PC-3 (cell line): ENCODE results near the gene CMBL.

Experiments used
- CTCF ChIP-seq: fragments of 300-600 bp; sonication (generic); conservative IDR thresholded peaks from 2 replicates; pipeline ENCODE4 v1.5.1; 2017; ENCODE audit warnings: antibody characterized with exemption, low read depth, mild to moderate bottlenecking, low read length
- EZH2phosphoT487 ChIP-seq: fragments of 300-600 bp; sonication (generic); IDR thresholded peaks from 2 replicates; pipeline ENCODE4 v1.6.1; 2018; ENCODE audit warnings: mild to moderate bottlenecking, antibody characterized with exemption, low read length, borderline replicate concordance

DNA sequence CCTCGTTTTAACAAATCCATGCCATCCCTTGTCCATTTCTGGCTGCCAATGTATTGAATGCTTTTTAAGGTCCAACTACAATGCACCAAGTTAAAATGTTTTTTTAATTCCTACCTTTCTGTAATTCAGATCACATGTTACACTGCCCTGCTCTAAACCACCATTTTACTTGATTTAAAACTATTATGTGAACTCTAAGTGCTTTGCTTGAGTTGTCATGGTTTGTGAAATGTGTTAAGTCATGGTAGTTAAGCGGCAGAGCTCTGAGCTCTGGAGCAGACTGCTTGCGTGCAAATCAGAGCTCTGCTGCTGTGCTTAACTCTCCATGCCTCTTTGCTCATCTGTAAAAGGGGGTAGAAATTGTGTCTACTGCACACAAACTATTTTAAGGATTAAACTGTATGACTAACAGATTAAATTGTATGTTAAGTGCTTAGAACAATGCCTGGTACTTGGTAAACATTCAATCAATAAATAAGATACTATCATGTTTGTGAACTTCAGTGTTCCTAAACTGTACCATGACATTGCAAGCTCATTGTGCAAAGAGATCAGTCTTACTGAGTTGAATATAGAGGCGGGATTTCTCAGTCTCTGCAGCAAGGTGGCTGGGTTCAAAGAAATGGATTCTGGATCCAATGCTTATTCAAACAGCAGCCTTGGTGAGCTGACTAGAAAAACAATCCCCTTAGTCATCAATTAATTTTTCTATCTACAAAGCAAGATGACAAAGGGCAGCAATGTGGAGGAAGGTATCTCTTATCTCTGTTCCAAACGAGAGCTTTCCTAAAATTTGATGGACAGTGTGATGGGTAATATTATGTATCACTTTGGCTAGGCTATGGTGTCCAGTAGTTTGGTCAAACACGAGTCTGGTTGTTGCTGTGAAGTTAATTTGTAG is 16.1 kb upstream of the CMBL start:
- no peak for TF ChIP-seq CTCF
- no peak for TF ChIP-seq EZH2phosphoT487
